Colon (tissue), 2 donors: ENCODE data around the gene MAP1LC3B2.

ENCODE experiments used
- FAIRE-seq: peaks from 2 replicates; lab custom pipeline; 2012; peaks lifted over from hg19 to GRCh38; lab: Jason Lieb, UNC
- donor health status: control.
- donor health status: control.

MAP1LC3B2 gene

DNA sequence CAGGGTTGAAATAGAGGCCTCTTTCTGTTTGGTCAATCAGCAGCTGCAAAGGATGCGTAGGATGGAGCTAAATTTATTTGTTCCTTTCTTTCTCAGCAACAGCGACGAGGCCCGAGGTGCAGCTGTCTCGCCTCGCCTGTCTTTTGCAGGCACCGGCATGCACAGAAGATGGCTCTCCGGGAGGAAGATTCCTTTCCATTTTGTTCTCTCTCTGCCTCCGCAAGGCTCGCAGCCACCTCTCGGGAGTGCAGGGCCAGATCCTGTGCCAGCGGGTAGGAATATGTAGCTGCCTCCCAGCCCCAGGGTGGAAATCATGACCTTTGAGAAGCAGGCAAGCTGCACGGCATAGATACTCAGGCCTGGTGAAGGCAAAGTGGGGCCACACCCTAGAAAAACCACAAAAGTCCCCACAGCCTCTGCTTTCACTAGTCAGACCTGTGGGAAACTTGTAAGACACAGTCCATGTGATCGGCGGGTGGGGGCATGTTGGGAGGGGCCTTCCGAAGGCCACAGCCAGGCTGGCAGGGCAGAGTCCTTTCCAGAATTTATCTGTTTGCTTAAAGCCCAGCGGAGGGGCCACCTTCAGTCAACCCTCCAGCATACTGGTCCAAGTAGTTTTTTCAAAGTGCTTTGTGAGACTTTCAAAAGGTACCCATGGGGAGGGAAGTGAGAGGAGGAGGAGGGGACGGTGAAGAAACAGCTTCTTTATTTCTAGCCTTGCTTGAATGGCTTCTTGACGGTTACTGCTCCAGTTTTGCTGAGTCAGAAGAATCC is at the start of gene MAP1LC3B2:
Gene MAP1LC3B2, plus strand, starts transcription at position 220 of the 774 bp plus-strand sequence. CDS start 16,562 bp downstream, outside the sequence.
- FAIRE-seq, result no peak

DNA sequence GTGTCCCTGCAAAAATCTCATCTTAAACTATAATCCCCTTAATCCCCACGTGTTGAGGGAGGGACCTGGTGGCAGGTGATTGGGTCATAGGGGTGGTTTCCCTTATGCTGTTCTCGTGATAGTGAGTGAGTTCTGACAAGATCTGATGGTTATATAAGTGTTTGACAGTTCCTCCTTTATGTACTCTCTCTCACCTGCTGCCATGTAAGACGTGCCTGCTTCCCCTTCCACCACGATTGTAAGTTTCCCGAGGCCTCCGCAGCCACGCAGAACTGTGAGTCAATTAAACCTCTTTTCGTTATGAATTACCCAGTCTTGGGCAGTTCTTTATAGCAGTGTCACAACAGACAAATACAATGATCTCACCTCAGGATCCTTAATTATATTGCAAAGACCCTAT is 45.2 kb upstream of the MAP1LC3B2 start:
- no peak for FAIRE-seq

DNA sequence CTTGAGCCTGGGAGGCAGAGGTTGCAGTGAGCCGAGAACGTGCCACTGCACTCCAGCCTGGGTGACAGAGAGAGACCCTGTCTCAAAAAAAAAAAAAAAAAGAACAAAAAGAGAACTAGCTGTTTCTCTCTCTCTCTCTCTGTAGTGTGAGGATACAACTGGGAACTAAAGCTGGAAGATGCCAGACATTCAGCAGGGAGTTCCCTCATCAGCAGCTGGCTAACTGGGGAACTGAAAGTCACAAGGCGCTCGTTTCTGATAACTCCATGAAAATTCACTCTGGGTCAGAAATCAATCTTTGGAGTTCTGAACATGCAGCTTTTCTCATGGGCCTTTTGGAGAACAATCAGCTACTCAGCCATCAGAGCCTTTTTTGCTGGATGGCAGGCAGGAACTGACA is 43.5 kb upstream of the MAP1LC3B2 start:
- no peak for FAIRE-seq

DNA sequence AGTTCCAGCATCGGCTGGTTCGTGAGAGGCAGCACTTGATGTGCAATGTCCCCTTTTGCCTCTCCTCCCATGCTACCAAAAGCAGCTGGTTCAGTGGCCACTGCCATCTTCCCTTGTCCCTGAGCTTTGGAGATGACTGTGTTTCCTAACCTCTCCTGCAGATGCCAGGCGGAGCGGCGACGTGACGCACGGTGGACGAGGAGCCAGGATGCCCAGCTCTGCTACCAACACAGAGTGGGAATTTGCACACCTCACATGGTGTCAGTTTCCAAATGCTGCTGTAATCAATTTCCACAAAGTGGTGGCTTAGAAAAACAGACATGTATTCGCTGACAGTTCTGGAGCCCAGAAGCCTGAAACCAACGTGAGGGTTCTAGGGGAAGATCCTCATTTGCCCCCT is 42.5 kb upstream of the MAP1LC3B2 start:
- no peak for FAIRE-seq

DNA sequence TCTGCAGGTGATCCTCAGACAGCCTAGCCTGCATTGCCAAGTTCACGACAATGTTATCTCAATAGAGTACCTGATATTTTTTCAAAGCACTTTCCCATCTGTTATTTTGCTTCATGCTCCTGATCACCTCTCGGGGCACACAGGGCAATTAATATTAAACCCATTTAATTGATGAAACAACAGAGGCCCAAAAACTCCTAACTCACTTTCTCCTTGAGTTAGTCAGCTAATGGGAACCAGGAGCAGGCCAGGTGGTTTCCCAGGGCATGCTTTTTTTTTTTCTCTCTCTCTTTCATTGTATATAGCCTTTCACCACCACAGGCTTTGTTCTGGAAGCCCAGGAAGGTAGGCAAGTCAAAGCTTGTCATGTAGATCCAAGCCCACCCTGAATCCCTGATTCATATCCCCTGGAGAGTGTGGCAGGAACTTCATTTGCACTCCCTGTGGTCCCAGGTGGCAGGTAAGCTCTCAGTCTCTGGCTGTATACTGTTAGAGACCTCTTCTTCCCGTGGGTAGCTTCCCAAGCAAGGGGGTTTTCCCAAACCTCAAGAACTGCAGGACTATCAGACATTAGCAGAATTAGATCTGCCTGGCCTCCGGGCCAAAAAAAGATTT is 41.6 kb upstream of the MAP1LC3B2 start:
- no peak for FAIRE-seq

DNA sequence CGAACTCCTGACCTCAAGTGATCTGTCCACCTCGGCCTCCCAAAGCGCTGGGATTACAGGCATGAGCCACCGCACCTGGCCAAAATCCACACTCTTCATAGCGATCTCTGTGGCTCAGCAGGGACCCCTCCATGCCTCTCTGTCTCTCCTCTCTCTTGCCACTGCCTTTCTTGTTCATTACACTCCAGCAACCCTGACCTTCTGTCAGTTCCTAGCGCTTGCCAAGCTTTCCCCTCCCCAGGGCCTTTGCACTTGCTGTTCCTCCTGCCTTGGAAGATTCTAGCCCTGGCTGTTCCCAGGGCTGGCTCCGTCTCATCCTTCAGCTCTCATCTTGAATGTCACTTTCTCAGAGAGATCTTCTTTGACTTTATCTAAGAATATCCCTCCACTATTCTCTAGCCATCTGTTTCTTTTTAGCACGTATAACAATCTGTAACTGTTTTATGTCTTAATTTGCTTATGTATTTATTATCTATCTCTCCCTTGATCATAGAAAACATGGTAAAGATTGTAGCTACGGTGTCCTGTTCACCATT is 38.9 kb upstream of the MAP1LC3B2 start:
- no peak for FAIRE-seq

DNA sequence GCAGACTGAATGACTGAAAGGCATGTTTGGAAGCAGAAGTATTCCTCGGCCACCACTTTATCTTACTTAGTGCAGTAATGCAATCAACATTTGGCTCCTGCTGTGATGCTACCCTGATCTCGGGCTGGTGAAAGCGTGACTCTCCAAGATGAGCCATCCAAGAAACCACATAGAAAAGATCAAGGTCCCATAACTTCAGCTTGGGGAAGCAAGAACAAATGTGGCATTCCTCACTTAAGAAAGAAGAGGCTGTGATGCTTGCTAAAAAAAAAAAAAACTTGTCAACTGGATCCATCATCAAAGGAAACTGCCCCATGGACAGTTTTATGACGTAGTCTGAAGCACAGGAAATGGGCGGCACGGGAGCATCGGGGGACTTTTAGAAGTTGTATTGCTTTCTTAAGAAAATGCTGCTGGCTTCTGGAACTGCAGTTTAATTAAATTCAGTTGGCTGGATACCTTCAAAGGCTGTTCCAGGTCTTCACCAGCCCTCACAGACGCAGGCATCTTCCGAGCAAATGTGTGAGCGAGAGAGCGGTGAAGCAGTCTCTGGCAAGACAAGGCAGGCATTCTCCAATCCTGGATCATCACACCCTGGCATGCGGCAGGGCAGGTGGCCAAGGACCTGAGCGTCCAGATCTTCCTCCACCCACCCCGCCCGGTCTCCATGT is 38.2 kb upstream of the MAP1LC3B2 start:
- no peak for FAIRE-seq

DNA sequence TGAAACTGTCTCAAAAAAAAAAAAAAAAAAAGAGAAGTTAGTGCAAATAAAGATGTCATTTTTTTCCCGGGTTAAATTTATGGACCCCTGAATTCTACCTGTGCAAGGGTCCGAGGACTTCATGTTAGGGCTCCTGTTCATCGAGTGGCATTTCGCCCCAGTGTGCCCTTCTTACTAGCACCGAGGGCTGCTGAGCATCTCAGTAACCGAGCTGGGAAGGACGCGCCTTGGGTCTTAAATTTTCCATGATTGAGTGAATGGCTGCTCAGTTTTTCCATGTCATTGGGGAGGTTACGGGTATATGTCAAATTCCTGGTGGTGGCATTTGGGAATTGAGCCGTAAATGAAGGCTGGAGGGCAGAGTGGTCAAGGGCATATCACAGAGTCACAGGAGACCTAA is 34.9 kb upstream of the MAP1LC3B2 start:
- FAIRE-seq, result no peak

DNA sequence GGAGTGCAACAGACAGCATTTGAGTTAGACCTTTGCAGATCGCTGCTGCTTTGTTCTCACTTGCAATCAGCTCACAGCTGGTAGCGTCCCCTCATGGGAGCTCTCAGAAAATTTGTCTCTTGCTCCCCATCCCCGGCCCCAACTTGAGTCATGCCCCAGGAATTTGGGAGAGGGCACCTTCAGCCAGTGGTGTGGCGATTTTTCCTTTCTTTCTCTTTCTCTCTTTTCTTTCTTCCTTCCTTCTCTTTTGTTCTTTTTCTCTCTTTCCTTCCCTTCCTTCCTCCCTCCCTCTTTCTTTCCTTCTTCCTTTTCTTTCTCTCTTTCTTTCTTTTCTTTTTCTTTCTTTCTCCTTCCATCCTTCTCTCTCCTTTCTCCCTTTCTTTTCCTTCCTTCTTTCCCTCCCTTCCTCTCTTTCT is 34.2 kb upstream of the MAP1LC3B2 start:
- FAIRE-seq, result no peak

DNA sequence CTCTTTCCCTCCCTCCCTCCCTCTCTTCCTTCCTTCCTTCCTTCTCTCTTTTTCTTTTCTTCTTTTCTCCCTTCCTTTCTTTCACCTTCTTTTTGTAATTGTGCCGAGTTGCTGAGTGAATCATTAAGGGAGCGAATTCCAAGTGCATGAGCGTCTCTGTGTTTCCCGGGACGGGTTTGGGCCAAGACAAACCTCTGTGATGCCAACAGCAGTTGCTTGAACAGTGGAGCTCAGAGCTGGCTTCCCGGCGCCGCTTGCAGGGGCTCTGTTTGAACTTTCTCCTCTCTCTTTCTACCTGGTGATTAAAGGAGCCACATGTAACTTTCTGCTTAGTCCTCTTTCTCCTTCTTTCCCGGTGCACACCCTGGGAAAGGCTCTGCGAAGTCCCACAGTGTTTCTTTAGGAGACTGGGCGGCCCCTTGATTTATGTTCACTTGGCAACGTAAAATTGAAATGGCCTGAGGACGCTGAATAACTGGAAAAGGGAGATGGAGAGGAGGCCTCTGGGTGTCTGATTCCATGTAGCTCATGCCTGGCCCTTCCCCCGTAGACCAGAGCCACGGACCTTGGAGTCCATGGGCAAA is 33.7 kb upstream of the MAP1LC3B2 start:
- FAIRE-seq, result no peak

DNA sequence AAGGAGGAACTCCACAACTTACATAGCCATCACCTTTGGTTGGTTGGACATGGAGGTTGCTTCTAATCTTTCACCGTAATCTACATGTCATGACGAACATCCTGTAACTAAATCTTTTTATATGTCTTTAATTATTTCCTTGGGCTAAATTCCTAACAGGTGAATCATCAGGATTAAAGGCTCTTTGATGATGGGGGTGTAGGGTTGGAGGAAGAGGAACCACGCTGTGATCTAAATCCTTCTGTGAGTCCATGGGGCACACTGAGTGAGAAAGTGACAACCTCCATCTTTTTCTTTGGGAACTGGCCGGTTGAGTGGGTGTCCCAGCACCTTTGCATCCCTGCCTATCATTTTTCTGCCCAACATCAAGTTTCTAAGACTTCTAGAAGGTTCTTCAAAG is 31.1 kb upstream of the MAP1LC3B2 start:
- FAIRE-seq, result no peak

DNA sequence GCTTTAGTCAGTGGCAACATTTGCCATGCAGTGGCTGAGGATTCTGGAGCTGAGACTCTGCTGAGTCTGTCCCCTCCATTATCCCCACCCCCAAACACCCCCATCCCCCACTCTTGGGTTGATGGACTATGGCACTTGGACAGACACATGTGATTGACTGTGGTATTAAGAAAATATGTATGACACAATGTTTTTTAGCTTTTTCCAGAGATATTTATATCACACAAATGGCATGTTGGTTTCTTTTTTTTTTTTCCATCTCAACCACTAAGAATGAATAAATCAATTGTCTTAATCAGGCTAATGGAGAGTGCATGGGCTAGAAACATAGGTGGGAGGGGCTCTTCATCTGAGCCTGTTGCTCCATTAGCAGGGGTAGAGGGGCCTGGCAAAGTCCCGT is 30.7 kb upstream of the MAP1LC3B2 start:
- no peak for FAIRE-seq

DNA sequence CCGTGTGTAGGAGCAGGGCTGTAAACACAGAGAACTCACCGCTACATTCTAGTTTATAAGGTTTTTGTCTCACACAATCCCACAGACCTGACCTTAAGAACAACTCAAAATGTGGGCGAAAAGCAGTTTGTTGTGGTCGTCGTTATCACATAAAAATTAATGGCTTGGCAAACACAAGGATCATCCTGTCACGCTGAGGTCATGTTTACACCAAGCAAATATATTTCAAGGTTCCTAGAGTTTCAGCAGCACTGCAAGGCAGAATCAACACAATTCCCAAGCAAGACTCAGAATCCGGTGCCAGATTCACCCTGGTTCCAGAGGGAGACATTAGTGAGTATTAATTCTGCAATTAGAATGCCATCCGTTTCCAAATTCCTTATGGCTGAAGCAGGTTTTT is 30.1 kb upstream of the MAP1LC3B2 start:
- FAIRE-seq, result no peak

DNA sequence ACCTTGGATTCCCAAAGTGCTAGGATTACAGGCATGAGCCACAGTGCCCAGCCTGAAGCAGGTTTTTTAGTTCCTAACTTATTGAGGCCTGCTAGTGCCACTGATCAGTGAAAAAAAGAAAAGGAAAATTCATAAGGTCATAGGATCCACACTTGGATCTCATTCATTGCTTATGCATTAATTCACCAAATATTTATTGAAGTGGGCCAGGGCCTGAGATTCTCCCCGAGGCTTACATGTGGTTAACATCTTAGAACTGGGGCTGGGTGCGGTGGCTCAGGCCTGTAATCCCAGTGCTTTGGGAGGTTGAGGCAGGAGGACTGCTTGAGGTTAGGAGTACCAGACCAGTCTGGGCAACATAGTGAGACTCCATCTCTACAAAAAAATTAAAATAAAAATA is 29.5 kb upstream of the MAP1LC3B2 start:
- no peak for FAIRE-seq

DNA sequence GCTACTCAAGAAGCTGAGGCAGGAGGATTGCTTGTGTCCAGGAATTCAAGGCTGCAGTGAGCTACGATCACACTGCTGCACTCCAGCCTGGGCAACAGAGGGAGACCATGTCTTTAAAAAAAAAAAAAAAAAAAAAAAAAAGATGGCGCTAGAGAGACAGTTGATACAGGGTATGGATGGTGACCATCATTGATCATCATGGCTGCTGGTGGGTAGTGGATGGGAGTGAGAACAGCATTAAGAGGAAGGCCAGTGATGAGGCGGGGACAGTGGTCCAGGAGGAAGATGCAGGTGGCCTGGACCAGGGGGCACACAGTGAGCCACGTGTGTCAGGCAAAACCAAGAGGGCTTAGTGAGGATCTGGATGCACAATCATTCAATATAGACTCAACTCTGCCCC is 26.8 kb upstream of the MAP1LC3B2 start:
- no peak for FAIRE-seq

DNA sequence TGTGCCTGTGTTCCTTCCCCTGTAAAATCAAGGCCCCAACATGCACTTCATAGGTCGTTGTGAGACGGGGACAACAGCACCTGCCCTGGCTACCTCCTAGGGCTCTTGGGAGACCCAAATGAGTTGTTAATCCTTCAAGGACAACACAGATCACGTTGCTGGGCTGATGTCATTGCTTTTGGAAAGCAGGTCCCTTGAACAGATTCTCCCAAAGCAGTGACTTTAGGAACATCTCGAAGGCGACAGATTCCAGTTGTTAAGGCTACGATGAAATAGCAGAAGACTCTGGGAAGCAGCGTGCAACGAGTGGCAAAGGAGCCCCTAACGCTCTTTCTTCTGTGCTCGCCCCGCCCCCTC is 26.2 kb upstream of the MAP1LC3B2 start:
- no peak for FAIRE-seq

DNA sequence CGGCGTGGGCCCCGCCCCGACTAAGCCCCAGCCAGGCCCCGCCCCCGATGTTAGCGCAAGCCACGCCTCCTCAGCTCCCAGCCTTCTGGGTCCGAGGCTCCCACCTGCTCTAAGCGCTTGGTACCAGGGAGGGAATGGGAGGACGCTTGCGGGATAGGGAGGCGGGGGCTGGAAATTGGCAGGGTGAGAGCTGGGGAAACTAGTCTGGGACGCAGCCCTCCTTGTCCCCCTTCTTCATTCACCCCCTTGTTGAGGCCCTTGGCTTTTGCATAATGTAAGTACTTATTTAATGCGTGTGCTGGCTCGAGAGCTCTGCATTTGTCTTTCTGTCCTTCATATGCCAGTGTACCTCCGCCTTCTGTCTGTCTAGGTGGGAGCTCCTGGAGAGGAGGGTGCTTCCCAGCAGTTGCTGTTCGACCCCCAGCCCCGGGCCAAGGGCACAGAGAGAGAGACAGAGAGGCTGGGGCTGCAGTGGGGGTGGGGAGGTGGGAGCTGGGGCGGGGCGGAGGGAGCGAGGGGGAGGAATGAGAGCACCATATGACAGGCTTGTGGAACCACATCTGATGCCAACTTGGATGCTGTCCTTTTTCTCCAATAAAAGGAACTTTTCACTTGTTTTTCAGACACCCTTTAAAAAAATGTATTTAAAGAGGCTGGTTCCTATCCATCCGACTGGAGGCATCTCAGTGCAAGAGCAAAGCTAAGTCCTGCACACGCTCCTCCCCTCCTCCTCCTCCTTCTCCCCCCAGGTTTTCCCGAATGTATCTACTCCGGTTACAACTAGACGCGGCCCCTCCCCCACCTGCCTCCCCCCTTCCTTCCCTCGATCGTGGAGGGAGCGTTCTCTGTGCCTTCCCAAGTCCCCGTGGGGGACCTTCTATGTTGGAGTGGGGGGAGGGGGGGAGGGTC is 25.6 kb upstream of the MAP1LC3B2 start:
- no peak for FAIRE-seq

DNA sequence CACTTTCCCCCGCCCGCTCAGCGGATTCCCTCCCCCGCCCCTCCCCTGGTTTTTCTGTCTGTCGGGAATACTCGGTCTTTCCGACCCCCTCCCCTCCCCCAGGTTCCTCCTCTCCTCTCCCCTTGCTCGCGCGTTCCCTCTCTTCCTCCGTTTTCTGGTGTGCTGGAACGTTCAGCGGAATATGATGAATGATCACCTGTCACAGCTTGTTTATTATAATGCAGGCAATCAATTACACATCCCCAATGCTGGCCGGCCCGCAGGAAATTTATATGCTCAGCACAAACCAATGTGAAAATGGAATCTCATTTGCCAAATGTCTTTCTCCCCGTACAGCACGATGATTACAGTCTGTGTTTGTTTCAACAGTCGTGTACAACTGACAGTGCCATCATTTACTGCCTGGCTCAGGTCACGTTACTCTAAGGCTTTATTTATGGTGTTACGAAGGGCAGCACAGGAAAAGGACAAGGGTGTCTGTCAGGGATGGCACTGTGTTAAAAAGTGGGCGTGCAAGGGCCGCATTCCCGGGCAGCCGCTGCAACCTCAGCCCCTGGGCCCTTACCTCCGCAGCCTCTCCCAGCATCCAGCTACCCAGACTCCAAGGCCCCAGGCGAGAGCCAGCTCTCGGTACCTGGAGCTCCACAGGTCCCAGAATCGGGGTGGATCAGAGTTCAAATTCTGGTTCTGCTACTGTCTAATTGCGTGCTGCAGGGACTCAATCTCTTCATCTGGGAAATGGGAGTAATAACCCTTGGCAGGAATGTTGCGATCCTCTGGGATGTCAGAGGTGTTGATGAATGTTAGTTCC is 24.7 kb upstream of the MAP1LC3B2 start:
- FAIRE-seq, result no peak

DNA sequence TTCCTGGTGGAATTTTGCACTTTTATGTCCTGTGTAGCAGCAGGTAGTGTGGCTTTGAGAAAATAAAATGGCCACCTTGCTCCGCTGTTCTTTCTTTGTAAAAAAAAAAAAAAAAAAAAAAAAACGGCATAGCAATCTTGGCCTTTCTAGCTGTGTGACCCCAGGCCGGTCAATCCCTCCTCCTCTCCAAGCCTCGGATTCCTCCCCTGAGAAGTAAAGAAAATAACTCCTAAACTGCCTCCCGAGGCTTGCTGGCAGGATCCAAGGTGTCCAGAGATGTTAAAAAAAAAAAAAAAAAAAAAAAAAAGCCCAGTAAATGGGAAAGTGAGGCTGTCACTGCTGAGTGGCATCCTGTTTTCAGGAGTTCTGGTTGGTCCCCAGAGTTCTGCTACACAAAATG is 23.9 kb upstream of the MAP1LC3B2 start:
- FAIRE-seq, result no peak

DNA sequence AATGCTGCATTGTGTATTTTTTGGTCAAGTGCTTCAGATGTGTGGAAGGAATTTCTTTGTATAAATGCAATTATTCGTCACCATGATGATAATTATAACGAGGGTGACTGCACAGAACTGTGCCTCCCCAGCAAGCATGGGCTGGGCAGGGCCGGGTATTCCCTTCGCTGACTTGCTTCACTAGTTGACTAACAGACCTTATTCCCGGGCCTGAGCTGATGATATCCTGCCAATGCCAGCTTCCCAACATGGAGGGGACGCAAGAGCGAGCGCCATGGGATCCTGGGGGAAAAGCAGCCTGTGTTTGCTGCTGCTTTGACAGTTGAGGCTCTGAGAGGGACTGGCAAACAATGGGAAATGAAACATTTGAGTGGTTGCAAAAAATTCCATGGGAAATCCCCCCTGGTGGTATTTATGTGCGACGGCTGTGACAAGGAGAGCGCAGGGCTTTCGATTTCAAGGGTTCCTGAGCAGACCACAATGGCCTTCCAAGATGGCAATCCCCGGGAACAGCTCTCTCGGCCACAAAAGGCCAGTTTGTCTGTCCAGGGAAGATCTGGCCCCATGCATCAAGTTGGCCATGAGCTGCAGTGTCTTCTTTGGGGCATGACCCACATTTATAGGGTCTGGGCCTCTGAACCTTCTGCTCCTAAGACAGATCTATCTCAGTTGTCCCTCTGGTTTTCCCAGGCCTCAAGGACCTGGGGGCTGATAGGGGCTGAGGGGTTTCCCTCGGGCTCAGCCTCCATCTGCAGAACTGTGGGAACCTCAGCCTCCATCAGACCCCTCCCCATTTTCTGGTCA is 21.9 kb upstream of the MAP1LC3B2 start:
- FAIRE-seq, result no peak
